Osteocyte (in vitro differentiated cells): Measurements from ENCODE around the gene FARS2. TPM values are rescaled to one million over a fixed set of nuclear protein-coding genes. Genes with fewer than 3 reads are reported as not detected.

Experiments used
- DNase-seq: peaks from one replicate; pipeline ENCODE4 v3.0.0; 2021; ENCODE audit warnings: mixed read lengths; ENCODE audit not compliant: unreplicated experiment; ENCODE audit errors: extremely low spot score
- H3K27ac Mint-ChIP-seq: one replicate; pipeline ENCODE4 v1.8.0; 2021; ENCODE audit warnings: mild to moderate bottlenecking, mixed read lengths; ENCODE audit not compliant: unreplicated experiment
- H3K27me3 Mint-ChIP-seq: one replicate; pipeline ENCODE4 v1.8.0; 2021; ENCODE audit warnings: mixed read lengths; ENCODE audit not compliant: unreplicated experiment
- H3K36me3 Mint-ChIP-seq: one replicate; pipeline ENCODE4 v1.8.0; 2021; ENCODE audit warnings: mixed read lengths; ENCODE audit not compliant: unreplicated experiment
- H3K4me1 Mint-ChIP-seq: one replicate; pipeline ENCODE4 v1.8.0; 2021; ENCODE audit warnings: mixed read lengths; ENCODE audit not compliant: unreplicated experiment
- H3K4me3 Mint-ChIP-seq: one replicate; pipeline ENCODE4 v1.8.0; 2021; ENCODE audit warnings: mild to moderate bottlenecking, moderate library complexity, mixed read lengths; ENCODE audit not compliant: unreplicated experiment
- H3K9me3 Mint-ChIP-seq: one replicate; pipeline ENCODE4 v1.8.0; 2021; ENCODE audit warnings: mixed read lengths; ENCODE audit not compliant: unreplicated experiment
- total RNA-seq: library from RNA; stranded (reverse); gene quantifications from 2 replicates; pipeline ENCODE4 v1.2.1, GENCODE V29; 2021
- TF ChIP-seq, protein P1 (sequence below): fragments of 200-600 bp; sonication (generic); IDR thresholded peaks from 2 replicates; pipeline ENCODE4 v1.5.0; 2021; ENCODE audit warnings: antibody characterized with exemption, mild to moderate bottlenecking, moderate library complexity

The FARS2 gene
- total RNA-seq, 1 donor from 2014 or later: 17.4 TPM

DNA sequence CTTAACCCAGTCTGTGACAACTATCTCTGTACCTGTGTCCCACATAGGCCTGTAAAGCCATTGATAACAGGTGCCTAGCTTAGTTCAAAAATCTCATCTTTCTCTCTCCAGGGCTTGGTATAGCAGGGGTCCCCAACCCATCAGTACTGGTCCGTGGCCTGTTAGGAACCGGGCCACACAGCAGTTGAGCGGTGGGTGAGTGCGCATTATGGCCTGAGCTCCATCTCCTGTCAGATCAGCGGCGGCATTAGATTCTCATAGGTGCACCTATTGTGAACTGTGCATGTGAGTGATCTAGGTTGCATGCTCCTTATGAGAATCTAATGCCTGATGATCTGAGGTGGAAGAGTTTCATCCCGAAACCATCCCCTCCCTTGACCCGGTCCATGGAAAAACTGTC lies 3.9 kb upstream of the FARS2 start:
- TF ChIP-seq, protein P1, sequence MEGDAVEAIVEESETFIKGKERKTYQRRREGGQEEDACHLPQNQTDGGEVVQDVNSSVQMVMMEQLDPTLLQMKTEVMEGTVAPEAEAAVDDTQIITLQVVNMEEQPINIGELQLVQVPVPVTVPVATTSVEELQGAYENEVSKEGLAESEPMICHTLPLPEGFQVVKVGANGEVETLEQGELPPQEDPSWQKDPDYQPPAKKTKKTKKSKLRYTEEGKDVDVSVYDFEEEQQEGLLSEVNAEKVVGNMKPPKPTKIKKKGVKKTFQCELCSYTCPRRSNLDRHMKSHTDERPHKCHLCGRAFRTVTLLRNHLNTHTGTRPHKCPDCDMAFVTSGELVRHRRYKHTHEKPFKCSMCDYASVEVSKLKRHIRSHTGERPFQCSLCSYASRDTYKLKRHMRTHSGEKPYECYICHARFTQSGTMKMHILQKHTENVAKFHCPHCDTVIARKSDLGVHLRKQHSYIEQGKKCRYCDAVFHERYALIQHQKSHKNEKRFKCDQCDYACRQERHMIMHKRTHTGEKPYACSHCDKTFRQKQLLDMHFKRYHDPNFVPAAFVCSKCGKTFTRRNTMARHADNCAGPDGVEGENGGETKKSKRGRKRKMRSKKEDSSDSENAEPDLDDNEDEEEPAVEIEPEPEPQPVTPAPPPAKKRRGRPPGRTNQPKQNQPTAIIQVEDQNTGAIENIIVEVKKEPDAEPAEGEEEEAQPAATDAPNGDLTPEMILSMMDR: no peak
- H3K4me1 Mint-ChIP-seq: peaks cover 16% of the 10 kb centered on the region
- no peak for DNase-seq
- H3K36me3 Mint-ChIP-seq: peaks cover 9% of the 10 kb centered on the region
- H3K27ac Mint-ChIP-seq: no peak overlapping the region
- no peaks in the 10 kb centered on the region for H3K9me3 Mint-ChIP-seq
- H3K4me3 Mint-ChIP-seq: no peak overlapping the region
- H3K27me3 Mint-ChIP-seq: no peaks in the 10 kb centered on the region

DNA sequence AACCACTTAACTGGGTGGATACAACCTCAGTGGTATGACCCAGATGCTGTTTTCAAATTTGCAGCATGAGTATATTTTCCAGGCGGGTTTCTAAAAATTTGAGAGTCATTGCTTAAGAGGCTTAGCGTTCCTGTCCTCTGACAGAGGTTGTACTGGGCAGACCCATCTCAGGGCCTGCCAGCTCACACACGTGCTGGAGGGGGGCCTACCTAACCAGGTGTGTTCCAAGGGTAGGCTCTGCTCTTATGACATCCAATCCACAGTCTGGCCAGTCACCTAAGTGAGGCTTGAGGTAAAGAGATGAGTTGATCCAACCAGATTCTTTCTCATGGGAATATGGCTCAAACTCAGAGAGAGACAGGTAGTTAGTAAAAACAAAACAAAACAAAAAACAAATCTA lies 1.9 kb upstream of the FARS2 start:
- Mint-ChIP-seq H3K9me3 (no peaks in the 10 kb centered on the region), H3K4me3 (peak overlapping the region; percentile 95), H3K27ac (peak overlapping the region; percentile 80), H3K27me3 (no peaks in the 10 kb centered on the region), H3K36me3 (peaks cover 6% of the 10 kb centered on the region), H3K4me1 (peaks cover 21% of the 10 kb centered on the region)
- TF ChIP-seq, protein P1: no peak
- no peak for DNase-seq

DNA sequence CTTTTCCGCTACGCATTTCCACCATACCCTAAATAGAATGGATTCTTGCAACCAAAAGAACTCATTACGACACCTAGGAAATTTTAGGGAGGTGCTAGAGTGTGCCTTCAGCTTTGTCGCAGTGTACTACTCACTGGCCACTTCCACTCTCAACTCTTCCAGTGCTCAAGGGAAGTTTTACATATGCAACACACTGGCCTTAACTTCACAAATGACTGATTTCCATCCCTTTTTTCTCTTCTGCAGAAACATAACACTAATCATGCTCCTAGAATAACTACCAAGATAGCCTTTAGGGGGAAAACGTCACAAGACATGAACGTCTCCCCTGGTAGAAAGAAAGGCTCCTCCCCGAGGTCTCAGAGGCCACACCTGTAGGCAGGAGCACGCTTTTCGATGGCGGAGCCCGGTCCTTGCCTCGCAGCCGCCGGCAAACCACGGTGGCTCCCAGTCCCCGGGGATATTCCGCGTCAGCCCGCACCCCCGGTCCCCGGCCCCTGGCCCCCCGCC lies 1.1 kb upstream of the FARS2 start:
- TF ChIP-seq, protein P1: no peak
- peak overlapping the region; percentile 80 for H3K27ac Mint-ChIP-seq
- H3K4me1 Mint-ChIP-seq: peaks cover 21% of the 10 kb centered on the region
- H3K9me3 Mint-ChIP-seq: no peaks in the 10 kb centered on the region
- peak overlapping the region; percentile 95 for H3K4me3 Mint-ChIP-seq
- peaks cover 4% of the 10 kb centered on the region for H3K36me3 Mint-ChIP-seq
- DNase-seq: no peak
- H3K27me3 Mint-ChIP-seq: no peaks in the 10 kb centered on the region

DNA sequence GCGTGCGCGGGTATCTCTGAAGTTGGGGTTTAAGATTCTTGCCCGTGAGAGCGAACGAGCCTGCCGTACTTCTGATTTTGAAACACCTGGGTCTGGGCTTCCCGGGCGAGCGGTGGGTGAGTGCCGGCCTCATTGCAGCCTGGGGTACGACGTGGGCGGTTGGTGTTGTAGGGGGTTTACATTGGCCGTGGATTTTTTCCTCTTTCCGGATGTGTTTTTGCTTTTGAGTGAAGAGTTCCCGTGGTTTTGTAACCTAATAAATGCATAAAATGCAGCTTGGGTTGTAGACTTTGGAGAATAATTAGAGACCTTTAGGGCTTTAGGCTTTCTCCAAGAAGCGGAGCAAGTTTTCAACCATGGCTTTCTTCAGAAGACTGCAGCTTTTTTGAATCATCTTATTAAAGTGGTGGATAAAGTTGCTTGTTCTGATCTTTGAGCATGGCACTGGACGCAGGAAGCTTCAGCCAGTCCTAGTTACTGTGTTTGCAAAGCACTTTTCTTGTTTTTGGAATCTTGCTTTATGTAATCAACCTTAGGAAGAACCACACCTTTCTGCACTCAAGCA lies 314 bp downstream of the FARS2 start:
- no peaks in the 10 kb centered on the region for H3K9me3 Mint-ChIP-seq
- H3K36me3 Mint-ChIP-seq: peaks cover 4% of the 10 kb centered on the region
- H3K27me3 Mint-ChIP-seq: no peaks in the 10 kb centered on the region
- DNase-seq: no peak
- H3K4me3 Mint-ChIP-seq: peak overlapping the region; percentile 95
- peaks cover 21% of the 10 kb centered on the region for H3K4me1 Mint-ChIP-seq
- TF ChIP-seq, protein P1: no peak
- H3K27ac Mint-ChIP-seq: peak overlapping the region; percentile 99

DNA sequence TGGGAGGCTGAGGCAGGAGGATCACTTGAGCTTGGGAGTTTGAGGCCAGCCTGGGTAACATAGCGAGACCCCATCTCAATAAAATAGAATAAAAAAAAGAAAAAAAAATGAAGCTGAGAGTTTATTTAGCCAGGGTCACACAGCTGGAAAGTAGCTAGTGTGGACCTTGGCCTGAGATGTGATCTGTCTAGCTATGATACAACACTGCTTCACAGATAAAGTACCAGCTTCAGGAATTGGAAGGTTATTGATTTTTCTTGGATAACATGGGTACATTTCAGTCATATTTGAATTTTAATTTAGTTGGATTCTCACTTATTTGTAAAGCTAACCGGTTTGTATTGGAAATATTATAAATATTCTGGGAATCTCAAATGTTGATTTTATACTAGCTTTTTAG lies 5.1 kb downstream of the FARS2 start:
- Mint-ChIP-seq H3K36me3 (peaks cover 8% of the 10 kb centered on the region), H3K9me3 (peaks cover 2% of the 10 kb centered on the region), H3K4me3 (no peak overlapping the region), H3K27me3 (no peaks in the 10 kb centered on the region), H3K27ac (no peak overlapping the region), H3K4me1 (peaks cover 7% of the 10 kb centered on the region)
- DNase-seq: no peak
- TF ChIP-seq, protein P1: no peak
